Caco-2 (cell line): Measurements from ENCODE around the gene GATM. TPM values are rescaled to one million over a fixed set of nuclear protein-coding genes. Genes with fewer than 3 reads are reported as not detected.

Experiments
- BruUV-seq: library from RNA; stranded (reverse); fragments of 400-500 nt; replicated peaks from 2 replicates; lab custom pipeline; 2021; lab: Mats Ljungman, UMichigan
- CTCF ChIA-PET: fragments of 300-600 bp; sonication (Branson Sonifier 250); formaldehyde crosslinking; loops from one replicate; lab custom pipeline; 2022; ENCODE audit warnings: antibody characterized with exemption; lab: Charles Lee
- POLR2A ChIA-PET: fragments of 300-600 bp; sonication (Branson Sonifier 250); formaldehyde crosslinking; loops from one replicate; lab custom pipeline; 2022; ENCODE audit warnings: antibody characterized with exemption; lab: Charles Lee
- DNase-seq, 2 experiments: peaks; one replicate each; pipeline versions ENCODE4 v3.0.0 to v3.0.0-alpha.2; 2020 to 2022
- H3K27me3 ChIP-seq: replicated peaks from 2 replicates; pipeline ENCODE4 v1.6.0; 2011; ENCODE audit warnings: low read length; ENCODE audit not compliant: control insufficient read depth, insufficient read depth
- H3K36me3 ChIP-seq: 2 replicates; pipeline ENCODE4 v1.5.1; 2011; ENCODE audit warnings: low read length; ENCODE audit not compliant: control insufficient read depth, insufficient read depth
- H3K4me1 ChIP-seq: fragments of 250-450 bp; sonication (Bioruptor Pico); 2 replicates; pipeline ENCODE4 v1.5.1; 2020; ENCODE audit warnings: mild to moderate bottlenecking
- H3K4me3 ChIP-seq: 2 replicates; pipeline ENCODE4 v1.5.1; 2011; ENCODE audit warnings: low read depth, mild to moderate bottlenecking, control low read depth, low read length
- H3K9me3 ChIP-seq: fragments of 250-450 bp; sonication (Bioruptor Pico); 2 replicates; pipeline ENCODE4 v1.5.1; 2020; ENCODE audit warnings: mild to moderate bottlenecking, moderate library complexity
- H3K27ac Mint-ChIP-seq: one replicate; pipeline ENCODE4 v1.8.0; 2022; ENCODE audit warnings: mixed read lengths; ENCODE audit not compliant: unreplicated experiment
- H3K27me3 Mint-ChIP-seq: one replicate; pipeline ENCODE4 v1.8.0; 2022; ENCODE audit warnings: mixed read lengths; ENCODE audit not compliant: insufficient read depth, unreplicated experiment
- H3K36me3 Mint-ChIP-seq: one replicate; pipeline ENCODE4 v1.8.0; 2022; ENCODE audit warnings: mild to moderate bottlenecking, mixed read lengths; ENCODE audit not compliant: insufficient read depth, unreplicated experiment
- H3K4me1 Mint-ChIP-seq: one replicate; pipeline ENCODE4 v1.8.0; 2022; ENCODE audit warnings: low read depth, mixed read lengths; ENCODE audit not compliant: unreplicated experiment
- H3K4me3 Mint-ChIP-seq: one replicate; pipeline ENCODE4 v1.8.0; 2022; ENCODE audit warnings: mild to moderate bottlenecking, moderate library complexity, mixed read lengths; ENCODE audit not compliant: unreplicated experiment
- H3K9me3 Mint-ChIP-seq: one replicate; pipeline ENCODE4 v1.8.0; 2022; ENCODE audit warnings: mixed read lengths; ENCODE audit not compliant: unreplicated experiment
- intact Hi-C: fragments of 100-400 bp; cut with micrococcal nuclease; formaldehyde crosslinking; loops from one replicate; pipeline ENCODE4 v1.10.0; 2022; ENCODE audit not compliant: unreplicated experiment
- total RNA-seq: library from RNA; stranded (reverse); gene quantifications from 2 replicates; pipeline ENCODE4 v1.2.3, GENCODE V29; 2022
- TF ChIP-seq, protein P1 (sequence below), 2 experiments: fragments of 200-600 bp in 1 of 2; IDR thresholded peaks; 1 replicate in 1 of 2; 2 replicates in 1 of 2; pipeline versions ENCODE4 v1.5.1 to v1.8.0; 2011 to 2022; ENCODE audit warnings: antibody characterized with exemption in 1 of 2, control low read depth in 1 of 2, inconsistent platforms in 1 of 2, low read depth in 1 of 2, low read length in 1 of 2, mild to moderate bottlenecking in 1 of 2, moderate library complexity in 1 of 2; ENCODE audit not compliant: insufficient read depth in 1 of 2, severe bottlenecking in 1 of 2, unreplicated experiment in 1 of 2

The GATM gene
- total RNA-seq, 1 experiment from 2014 or later, result 4.4 TPM

- H3K36me3 Mint-ChIP-seq, result no peaks in the 10 kb centered on the region
- H3K27ac Mint-ChIP-seq, result no peak overlapping the region
- ChIA-PET POLR2A (no interaction called here), CTCF (interaction anchor here (0.8 kb wide), 1 partner anchor 14 kb away, joined by 4 read pairs; no protein-coding TSS in a partner anchor)
- Histone ChIP-seq H3K27me3 (no peaks in the 10 kb centered on the region), H3K4me1 (peaks cover 20% of the 10 kb centered on the region), H3K36me3 (no peaks in the 10 kb centered on the region; the same call in 1 of the 2 replicates), H3K4me3 (no peak overlapping the region), H3K9me3 (peaks cover 7% of the 10 kb centered on the region; the same call in 1 of the 2 replicates)
- BruUV-seq, result no TSS peak
- H3K9me3 Mint-ChIP-seq, result no peaks in the 10 kb centered on the region
- TF ChIP-seq, protein P1, sequence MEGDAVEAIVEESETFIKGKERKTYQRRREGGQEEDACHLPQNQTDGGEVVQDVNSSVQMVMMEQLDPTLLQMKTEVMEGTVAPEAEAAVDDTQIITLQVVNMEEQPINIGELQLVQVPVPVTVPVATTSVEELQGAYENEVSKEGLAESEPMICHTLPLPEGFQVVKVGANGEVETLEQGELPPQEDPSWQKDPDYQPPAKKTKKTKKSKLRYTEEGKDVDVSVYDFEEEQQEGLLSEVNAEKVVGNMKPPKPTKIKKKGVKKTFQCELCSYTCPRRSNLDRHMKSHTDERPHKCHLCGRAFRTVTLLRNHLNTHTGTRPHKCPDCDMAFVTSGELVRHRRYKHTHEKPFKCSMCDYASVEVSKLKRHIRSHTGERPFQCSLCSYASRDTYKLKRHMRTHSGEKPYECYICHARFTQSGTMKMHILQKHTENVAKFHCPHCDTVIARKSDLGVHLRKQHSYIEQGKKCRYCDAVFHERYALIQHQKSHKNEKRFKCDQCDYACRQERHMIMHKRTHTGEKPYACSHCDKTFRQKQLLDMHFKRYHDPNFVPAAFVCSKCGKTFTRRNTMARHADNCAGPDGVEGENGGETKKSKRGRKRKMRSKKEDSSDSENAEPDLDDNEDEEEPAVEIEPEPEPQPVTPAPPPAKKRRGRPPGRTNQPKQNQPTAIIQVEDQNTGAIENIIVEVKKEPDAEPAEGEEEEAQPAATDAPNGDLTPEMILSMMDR (IDR thresholded peaks at IDR 0.05; ENCODE audit: insufficient read depth in 1 of 2, low read depth in 1 of 2, low read length in 1 of 2, severe bottlenecking in 1 of 2, unreplicated experiment in 1 of 2), result no peak
- no peak for DNase-seq
- no peak overlapping the region for H3K4me3 Mint-ChIP-seq
- peaks cover 4% of the 10 kb centered on the region for H3K4me1 Mint-ChIP-seq
- intact Hi-C loops, result no loop called here
- H3K27me3 Mint-ChIP-seq, result no peaks in the 10 kb centered on the region
Observed at GRCh38 chr15:45328663-45329062, 49.7 kb downstream of the GATM start.

GRCh38 chr15:45326741-45327140, 51.6 kb downstream of the GATM start:
- TF ChIP-seq, protein P1 (IDR thresholded peaks at IDR 0.05; ENCODE audit: insufficient read depth in 1 of 2, low read depth in 1 of 2, low read length in 1 of 2, severe bottlenecking in 1 of 2, unreplicated experiment in 1 of 2), result no peak
- Mint-ChIP-seq H3K9me3 (peaks cover 6% of the 10 kb centered on the region), H3K27me3 (no peaks in the 10 kb centered on the region), H3K4me3 (no peak overlapping the region), H3K36me3 (no peaks in the 10 kb centered on the region), H3K4me1 (peaks cover 10% of the 10 kb centered on the region), H3K27ac (no peak overlapping the region)
- no TSS peak for BruUV-seq
- intact Hi-C loops, result no loop called here
- CTCF ChIA-PET, result no interaction called here
- Histone ChIP-seq H3K9me3 (no peaks in the 10 kb centered on the region; the same call in 1 of the 2 replicates), H3K36me3 (no peaks in the 10 kb centered on the region; the same call in 1 of the 2 replicates), H3K4me1 (peaks cover 21% of the 10 kb centered on the region), H3K4me3 (no peak overlapping the region), H3K27me3 (no peaks in the 10 kb centered on the region)
- no peak for DNase-seq
- POLR2A ChIA-PET, result interaction anchor here (0.7 kb wide), 1 partner anchor 24 kb away, joined by 8 read pairs; no protein-coding TSS in a partner anchor

DNA sequence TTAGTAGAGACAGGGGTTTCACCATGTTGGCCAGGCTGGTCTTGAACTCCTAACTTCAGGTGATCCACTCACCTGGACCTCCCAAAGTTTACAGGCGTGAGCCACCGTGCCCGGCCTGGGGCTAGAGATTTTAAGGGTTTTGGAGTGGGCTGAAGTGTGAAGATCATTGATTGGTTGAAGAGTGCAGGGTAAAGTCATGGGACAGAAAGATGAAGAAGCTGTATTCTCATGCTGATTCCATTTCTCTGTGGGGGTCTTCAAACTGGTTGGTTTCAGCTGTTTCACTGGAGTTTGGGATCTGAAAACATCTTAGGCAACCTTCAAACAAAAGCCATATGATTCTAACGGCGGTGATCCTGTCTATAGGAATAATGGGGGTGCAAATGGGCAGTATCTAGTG, 52.1 kb downstream of the GATM start:
- intact Hi-C loops, result no loop called here
- H3K9me3 ChIP-seq, result no peaks in the 10 kb centered on the region; the same call in 1 of the 2 replicates
- Mint-ChIP-seq H3K36me3 (no peaks in the 10 kb centered on the region), H3K27me3 (no peaks in the 10 kb centered on the region), H3K4me3 (no peak overlapping the region), H3K4me1 (peaks cover 10% of the 10 kb centered on the region), H3K9me3 (peaks cover 10% of the 10 kb centered on the region), H3K27ac (no peak overlapping the region)
- ChIA-PET CTCF (no interaction called here), POLR2A (no interaction called here)
- no peak for DNase-seq
- peaks cover 21% of the 10 kb centered on the region for H3K4me1 ChIP-seq
- H3K4me3 ChIP-seq, result no peak overlapping the region
- no TSS peak for BruUV-seq
- no peaks in the 10 kb centered on the region for H3K27me3 ChIP-seq
- TF ChIP-seq, protein P1 (IDR thresholded peaks at IDR 0.05; ENCODE audit: insufficient read depth in 1 of 2, low read depth in 1 of 2, low read length in 1 of 2, severe bottlenecking in 1 of 2, unreplicated experiment in 1 of 2), result no peak
- H3K36me3 ChIP-seq, result no peaks in the 10 kb centered on the region; the same call in 1 of the 2 replicates
